ENCODE measurements around the gene UNG. TPM values are rescaled to one million over a fixed set of nuclear protein-coding genes. Genes with fewer than 3 reads are reported as not detected.
A peak's percentile ranks its signal among the peaks of the same experiment; 100 is the strongest.

UNG gene
- total and polyA plus RNA-seq, 2 donors (not counting 3 experiments of a cell fraction or from before 2014, with no cell fraction given) = 21.5 to 46.7 TPM

GRCh38 chr12:109092497-109093021 is 4.8 kb upstream of the UNG start:
- peak overlapping the region; percentile 75 for H2AFZ ChIP-seq (ENCODE audit: low read depth, low read length)
- FAIRE-seq (no peak), DNase-seq (ENCODE audit: low read depth, low spot score) (no peak)
- no TSS peak for BruUV-seq (replicated peaks)
- no peak overlapping the region for H3K27ac ChIP-seq (ENCODE audit: insufficient read depth, low read depth, low read length)
- ChIA-PET POLR2A (no interaction called here), CTCF (interaction anchor here (0.7 to 1.6 kb wide), 13 partner anchors 19 to 530 kb away, joined by 3 to 7 read pairs (median 3); partner anchors contain the start of genes ISCU and USP30)
- H3K4me3 ChIP-seq (replicated peaks in 1 of 3; ENCODE audit: insufficient read depth in 1 of 3, low read depth in 1 of 3, low read length in 3 of 3) = peak overlapping the region in 1 of 3 experiments; percentile 41
- no peaks in the 10 kb centered on the region for H3K9me3 ChIP-seq (replicated peaks; ENCODE audit: control insufficient read depth, insufficient read depth, low read length)
- no peak for TF ChIP-seq MYC (IDR thresholded peaks at IDR 0.05; ENCODE audit: low read depth, low read length)
- TF ChIP-seq POLR2AphosphoS5 (IDR thresholded peaks at IDR 0.05; ENCODE audit: insufficient read depth, low read depth, low read length) = no peak
- no peak for TF ChIP-seq CTCF (IDR thresholded peaks at IDR 0.05; ENCODE audit: extremely low read depth in 1 of 2, insufficient read depth in 1 of 2, low read depth in 1 of 2, low read length in 2 of 2)
- TF ChIP-seq FOS (IDR thresholded peaks at IDR 0.05; ENCODE audit: borderline replicate concordance, insufficient read depth, low read length) = no peak
- TF ChIP-seq MAX (IDR thresholded peaks at IDR 0.05; ENCODE audit: insufficient read depth, insufficient read length) = no peak
- no peak for TF ChIP-seq EZH2 (IDR thresholded peaks at IDR 0.05; ENCODE audit: borderline replicate concordance, low read depth, low read length, severe bottlenecking)
- no peak for TF ChIP-seq JUN (IDR thresholded peaks at IDR 0.05; ENCODE audit: borderline replicate concordance, insufficient read depth, insufficient read length, low read depth)
- TF ChIP-seq GATA2 (IDR thresholded peaks at IDR 0.05; ENCODE audit: insufficient read depth, insufficient read length, low read depth, low read length) = no peak
- no peak for TF ChIP-seq POLR2A (IDR thresholded peaks at IDR 0.05; ENCODE audit: low read depth, low read length)
- no peaks in the 10 kb centered on the region for H4K20me1 ChIP-seq (replicated peaks; ENCODE audit: control insufficient read depth, extremely low read depth, insufficient read depth, low read length)
- dilution Hi-C loops (cut with MboI; ENCODE audit: extremely low pct_ligation_motif_present, low sequenced_read_pairs) (no loop called here), intact Hi-C loops (cut with micrococcal nuclease) (loop anchor here (1.0 to 2.0 kb wide), 10 partner anchors 20 to 578 kb away; partner anchors contain the start of genes FICD and USP30)
- H3K9ac ChIP-seq (replicated peaks; ENCODE audit: extremely low read depth, insufficient read depth, low read length) = no peak overlapping the region
- no peaks in the 10 kb centered on the region for H3K79me2 ChIP-seq (ENCODE audit: control insufficient read depth, insufficient read depth, low read length)
- peak overlapping the region; percentile 41 for H3K4me2 ChIP-seq (ENCODE audit: insufficient read depth, low read length)
- peaks cover 7% of the 10 kb centered on the region for H3K4me1 ChIP-seq (ENCODE audit: control insufficient read depth, extremely low read depth, insufficient read depth, low read length)
- no peaks in the 10 kb centered on the region for H3K27me3 ChIP-seq (ENCODE audit: control insufficient read depth in 2 of 2, insufficient read depth in 2 of 2, low read length in 2 of 2)
- H3K36me3 ChIP-seq (ENCODE audit: control insufficient read depth in 2 of 2, extremely low read depth in 1 of 2, insufficient read depth in 2 of 2, low read length in 2 of 2) = peaks cover 0 to 2% of the 10 kb centered on the region in 2 experiments
- H3K9me1 ChIP-seq (replicated peaks; ENCODE audit: control insufficient read depth, extremely low read depth, insufficient read depth, low read length) = no peaks in the 10 kb centered on the region

Data from endothelial cell of umbilical vein (primary cell).